Kidney (tissue), 14 donors: Measurements from ENCODE around the gene P4HTM. TPM values are rescaled to one million over a fixed set of nuclear protein-coding genes. Genes with fewer than 3 reads are reported as not detected.
A peak's percentile ranks its signal among the peaks of the same experiment; 100 is the strongest.

Experiments used
- DNase-seq, 5 donors: peaks; one replicate each; pipeline ENCODE4 v3.0.0-alpha.2; 2013 to 2020
- FAIRE-seq: peaks from 2 replicates; lab custom pipeline; 2012; peaks lifted over from hg19 to GRCh38; lab: Jason Lieb, UNC
- H3K27ac ChIP-seq, 2 donors: one replicate each; pipeline ENCODE4 v1.7.0; 2013; ENCODE audit warnings: low read depth in 2 of 2, low read length in 2 of 2, inconsistent platforms in 1 of 2
- H3K27me3 ChIP-seq: one replicate; pipeline ENCODE4 v1.7.1; 2013; ENCODE audit warnings: low read length, inconsistent platforms; ENCODE audit not compliant: control insufficient read depth, insufficient read depth
- H3K36me3 ChIP-seq, 3 donors: one replicate each; pipeline versions ENCODE4 v1.7.0 to v1.7.1; 2013; ENCODE audit warnings: low read length in 3 of 3, control low read depth in 1 of 3, inconsistent platforms in 1 of 3; ENCODE audit not compliant: insufficient read depth in 3 of 3, control insufficient read depth in 2 of 3
- H3K4me1 ChIP-seq, 3 donors: one replicate each; pipeline versions ENCODE4 v1.7.0 to v1.7.1; 2013; ENCODE audit warnings: low read length in 3 of 3, inconsistent platforms in 1 of 3, low read depth in 1 of 3; ENCODE audit not compliant: control insufficient read depth in 2 of 3, insufficient read depth in 2 of 3
- H3K4me3 ChIP-seq, 3 donors: one replicate each; pipeline versions ENCODE4 v1.7.0 to v1.8.1; 2013; ENCODE audit warnings: low read length in 3 of 3, control low read depth in 1 of 3, inconsistent platforms in 1 of 3
- H3K9ac ChIP-seq, 3 donors: one replicate each; pipeline versions ENCODE4 v1.7.0 to v1.7.1; 2013; ENCODE audit warnings: low read length in 3 of 3, control low read depth in 1 of 3, inconsistent platforms in 1 of 3
- H3K9me3 ChIP-seq, 3 donors: one replicate each; pipeline versions ENCODE4 v1.7.0 to v1.7.1; 2013; ENCODE audit warnings: low read length in 3 of 3, control low read depth in 1 of 3, inconsistent platforms in 1 of 3; ENCODE audit not compliant: control insufficient read depth in 2 of 3, insufficient read depth in 1 of 3
- CTCF ChIP-seq: IDR thresholded peaks from 3 replicates; pipeline ENCODE4 v1.5.1; 2012; ENCODE audit warnings: mild to moderate bottlenecking, moderate library complexity, borderline replicate concordance; ENCODE audit not compliant: insufficient read depth; ENCODE audit errors: extremely low read depth
- intact Hi-C: fragments of 100-400 bp; cut with DNase I; formaldehyde crosslinking; loops from one replicate; pipeline ENCODE4 v1.11.1; 2022
- polyA plus RNA-seq: library from polyadenylated mRNA; stranded (reverse); fragments of 350-450 nt; fragmentation: Illumina TruSeq; extraction: RNeasy Lipid Tissue Mini Kit (QIAGEN cat#74804); gene quantifications from one replicate; pipeline ENCODE4 v1.2.3, GENCODE V29; 2014; ENCODE audit warnings: low read depth, low replicate concordance; ENCODE audit not compliant: insufficient read depth
- total RNA-seq: library from RNA; stranded (reverse); fragmentation: NEBNext Ultra II Directional; extraction: Animal tissue kit (Norgen Biotek cat#: 25700); gene quantifications from one replicate; pipeline ENCODE4 v1.2.1, GENCODE V29; 2021
- donor health status: control.
- donor health status: control.
- donor health status: control.
- donor health status: control.
- donor health status: control.
- donor health status: DM: yes; HTN: yes; CAD: no.
- donor health status: Normal renal cell carcinoma (clear cell type).

P4HTM gene
- total and polyA plus RNA-seq, 2 donors from 2014 or later: 63.7 to 72.6 TPM

DNA sequence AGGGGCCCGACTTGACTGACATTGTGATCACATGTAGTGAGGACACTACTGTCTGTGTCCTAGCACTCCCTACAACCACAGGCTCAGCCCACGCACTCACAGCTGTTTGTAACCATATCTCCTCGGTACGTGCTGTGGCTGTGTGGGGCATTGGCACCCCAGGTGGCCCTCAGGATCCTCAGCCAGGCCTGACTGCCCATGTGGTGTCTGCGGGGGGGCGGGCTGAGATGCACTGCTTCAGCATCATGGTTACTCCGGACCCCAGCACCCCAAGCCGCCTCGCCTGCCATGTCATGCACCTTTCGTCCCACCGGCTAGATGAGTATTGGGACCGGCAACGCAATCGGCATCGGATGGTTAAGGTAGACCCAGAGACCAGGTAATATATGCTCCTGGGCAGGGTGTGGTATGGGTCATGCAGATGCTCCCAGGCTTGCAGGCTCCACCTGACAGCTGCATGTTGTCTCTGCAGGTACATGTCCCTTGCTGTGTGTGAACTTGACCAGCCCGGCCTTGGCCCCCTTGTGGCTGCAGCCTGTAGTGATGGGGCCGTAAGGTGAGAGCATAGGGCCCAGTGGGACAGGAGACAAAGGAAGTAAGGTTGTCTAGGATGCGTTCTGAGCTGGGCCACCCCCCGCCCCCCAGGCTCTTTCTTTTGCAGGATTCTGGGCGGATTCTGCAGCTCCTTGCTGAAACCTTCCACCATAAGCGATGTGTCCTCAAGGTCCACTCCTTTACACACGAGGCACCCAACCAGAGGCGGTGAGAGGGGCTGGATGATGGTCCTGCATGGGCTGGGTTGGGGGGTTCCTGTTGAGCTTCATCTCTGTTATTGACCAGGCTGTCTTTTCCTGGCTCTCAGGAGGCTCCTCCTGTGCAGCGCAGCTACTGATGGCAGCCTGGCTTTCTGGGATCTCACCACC lies 24.0 kb downstream of the P4HTM start:
- Histone ChIP-seq H3K27me3 (no peaks in the 10 kb centered on the region), H3K9me3 (no peaks in the 10 kb centered on the region), H3K36me3 (peaks cover 0 to 31% (median 20%) of the 10 kb centered on the region in 3 donors), H3K9ac (no peak overlapping the region), H3K4me1 (peaks cover 0 to 12% (median 0%) of the 10 kb centered on the region in 3 donors), H3K27ac (no peak overlapping the region), H3K4me3 (no peak overlapping the region)
- intact Hi-C loops: no loop called here
- peak; percentile 46 to 76 (median 55) for DNase-seq
- no peak for FAIRE-seq
- TF ChIP-seq CTCF: peak; percentile 36

GRCh38 chr3:49015072-49015471 lies 25.0 kb downstream of the P4HTM start:
- H3K27ac ChIP-seq: no peak overlapping the region
- FAIRE-seq: no peak
- no peak overlapping the region for H3K9ac ChIP-seq
- no peak for DNase-seq
- peaks cover 0 to 31% (median 20%) of the 10 kb centered on the region in 3 donors for H3K36me3 ChIP-seq
- intact Hi-C loops: no loop called here
- no peaks in the 10 kb centered on the region for H3K9me3 ChIP-seq
- H3K4me1 ChIP-seq: peaks cover 0 to 14% (median 2%) of the 10 kb centered on the region in 3 donors
- no peaks in the 10 kb centered on the region for H3K27me3 ChIP-seq
- no peak for TF ChIP-seq CTCF
- no peak overlapping the region for H3K4me3 ChIP-seq

DNA sequence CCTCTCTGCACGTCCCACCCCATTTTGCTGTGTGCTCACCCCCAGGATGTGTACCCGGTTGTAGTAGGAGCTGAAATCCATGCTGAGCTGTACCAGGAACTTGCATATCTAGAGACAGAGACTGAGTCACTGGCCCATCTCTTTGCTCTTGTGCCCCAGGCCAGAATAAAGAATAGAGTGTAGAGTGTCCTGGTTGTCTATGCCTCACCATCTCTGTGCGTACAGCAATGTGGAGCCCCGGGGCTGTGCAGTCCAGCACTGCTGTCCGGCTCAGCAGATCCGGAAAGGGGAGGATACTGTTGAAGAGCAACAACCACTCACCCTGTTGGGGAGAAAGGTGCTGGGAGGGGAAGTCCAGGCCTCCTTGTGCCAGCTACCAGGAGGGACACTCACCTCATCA lies 25.7 kb downstream of the P4HTM start:
- Histone ChIP-seq H3K36me3 (peaks cover 0 to 31% (median 20%) of the 10 kb centered on the region in 3 donors), H3K4me3 (no peak overlapping the region), H3K9me3 (no peaks in the 10 kb centered on the region), H3K27me3 (no peaks in the 10 kb centered on the region), H3K4me1 (peaks cover 0 to 19% (median 7%) of the 10 kb centered on the region in 3 donors), H3K9ac (no peak overlapping the region), H3K27ac (no peak overlapping the region)
- intact Hi-C loops: no loop called here
- DNase-seq (no peak), FAIRE-seq (no peak)
- TF ChIP-seq CTCF: no peak
